Lower lobe of right lung (tissue), 2 donors: ENCODE results near the gene SMO. TPM values are rescaled to one million over a fixed set of nuclear protein-coding genes. Genes with fewer than 3 reads are reported as not detected.
A peak's percentile ranks its signal among the peaks of the same experiment; 100 is the strongest.

ENCODE experiments used
- ATAC-seq, 2 donors: fragments of 200-7000 bp; cut with Tn5 transposase; one replicate each; pipeline ENCODE4 v1.9.1; 2020 to 2022; ENCODE audit warnings: mild to moderate bottlenecking in 2 of 2, moderate library complexity in 2 of 2
- DNase-seq: peaks from one replicate; pipeline ENCODE4 v3.0.0-alpha.2; 2020
- H3K27ac ChIP-seq: fragments of 200-600 bp; one replicate; pipeline ENCODE4 v1.8.0; 2022
- H3K27me3 ChIP-seq: fragments of 200-600 bp; one replicate; pipeline ENCODE4 v1.8.0; 2022; ENCODE audit warnings: low read depth
- H3K36me3 ChIP-seq: fragments of 200-600 bp; one replicate; pipeline ENCODE4 v1.8.0; 2022; ENCODE audit warnings: mild to moderate bottlenecking
- H3K4me1 ChIP-seq: fragments of 200-600 bp; one replicate; pipeline ENCODE4 v1.8.0; 2022
- H3K4me3 ChIP-seq: fragments of 200-600 bp; one replicate; pipeline ENCODE4 v1.8.0; 2022; ENCODE audit warnings: mild to moderate bottlenecking
- H3K9me3 ChIP-seq: fragments of 200-600 bp; one replicate; pipeline ENCODE4 v1.8.0; 2022
- intact Hi-C: fragments of 100-400 bp; cut with DNase I; formaldehyde crosslinking; loops from one replicate; pipeline ENCODE4 v1.11.0; 2022
- total RNA-seq: library from RNA; stranded (reverse); fragmentation: NEBNext Ultra II Directional; extraction: Animal tissue kit (Norgen Biotek cat#: 25700); gene quantifications from one replicate; pipeline ENCODE4 v1.2.1, GENCODE V29; 2021
- TF ChIP-seq, protein P1 (sequence below): fragments of 200-600 bp; IDR thresholded peaks from one replicate; pipeline ENCODE4 v1.8.0; 2022; ENCODE audit warnings: antibody characterized with exemption, mild to moderate bottlenecking
- donor health status: DM: no; HTN: yes; CAD: no; lungs with severe emphysema.

The SMO gene
- total RNA-seq, 1 donor from 2014 or later = 3.1 TPM

DNA sequence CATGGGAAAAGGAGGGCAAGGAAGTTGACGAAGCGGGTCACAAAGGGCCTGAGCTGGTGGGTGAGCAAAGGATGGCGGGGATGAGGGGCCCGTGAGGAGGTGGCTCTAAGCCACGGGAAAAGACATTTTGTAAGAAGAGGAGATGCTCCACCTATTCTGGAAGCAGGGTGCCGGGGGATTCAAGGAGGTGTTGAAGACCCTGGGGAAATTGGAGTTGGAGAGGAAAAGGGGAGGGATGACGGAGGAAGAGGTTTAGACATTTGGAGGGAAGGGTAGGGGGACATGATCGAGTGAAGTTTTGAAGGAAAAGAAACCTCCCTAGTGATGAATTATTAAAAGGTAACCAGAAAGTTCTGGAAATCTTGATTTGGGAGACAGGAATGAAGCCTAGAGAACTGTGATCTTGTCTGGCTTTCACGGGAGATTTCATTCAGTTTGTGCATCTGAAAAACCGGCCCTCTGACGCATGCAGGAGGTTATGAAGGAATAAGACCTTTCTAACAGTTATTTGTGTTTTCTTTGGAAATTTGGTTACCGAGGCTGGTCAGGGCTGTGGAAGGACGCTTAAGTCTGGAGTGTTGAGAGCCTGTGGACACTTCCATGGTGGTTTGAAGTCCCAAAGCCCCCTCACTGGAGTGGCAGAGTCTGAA is 1.4 kb downstream of the SMO start:
- no peaks in the 10 kb centered on the region for H3K36me3 ChIP-seq
- no peak overlapping the region for H3K27ac ChIP-seq
- H3K9me3 ChIP-seq = no peaks in the 10 kb centered on the region
- no peak for DNase-seq
- peak overlapping the region; percentile 68 for H3K4me3 ChIP-seq
- peaks cover 16% of the 10 kb centered on the region for H3K4me1 ChIP-seq
- ATAC-seq = no peak
- TF ChIP-seq, protein P1, sequence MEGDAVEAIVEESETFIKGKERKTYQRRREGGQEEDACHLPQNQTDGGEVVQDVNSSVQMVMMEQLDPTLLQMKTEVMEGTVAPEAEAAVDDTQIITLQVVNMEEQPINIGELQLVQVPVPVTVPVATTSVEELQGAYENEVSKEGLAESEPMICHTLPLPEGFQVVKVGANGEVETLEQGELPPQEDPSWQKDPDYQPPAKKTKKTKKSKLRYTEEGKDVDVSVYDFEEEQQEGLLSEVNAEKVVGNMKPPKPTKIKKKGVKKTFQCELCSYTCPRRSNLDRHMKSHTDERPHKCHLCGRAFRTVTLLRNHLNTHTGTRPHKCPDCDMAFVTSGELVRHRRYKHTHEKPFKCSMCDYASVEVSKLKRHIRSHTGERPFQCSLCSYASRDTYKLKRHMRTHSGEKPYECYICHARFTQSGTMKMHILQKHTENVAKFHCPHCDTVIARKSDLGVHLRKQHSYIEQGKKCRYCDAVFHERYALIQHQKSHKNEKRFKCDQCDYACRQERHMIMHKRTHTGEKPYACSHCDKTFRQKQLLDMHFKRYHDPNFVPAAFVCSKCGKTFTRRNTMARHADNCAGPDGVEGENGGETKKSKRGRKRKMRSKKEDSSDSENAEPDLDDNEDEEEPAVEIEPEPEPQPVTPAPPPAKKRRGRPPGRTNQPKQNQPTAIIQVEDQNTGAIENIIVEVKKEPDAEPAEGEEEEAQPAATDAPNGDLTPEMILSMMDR = no peak
- intact Hi-C loops = no loop called here
- H3K27me3 ChIP-seq = peaks cover 49% of the 10 kb centered on the region

DNA sequence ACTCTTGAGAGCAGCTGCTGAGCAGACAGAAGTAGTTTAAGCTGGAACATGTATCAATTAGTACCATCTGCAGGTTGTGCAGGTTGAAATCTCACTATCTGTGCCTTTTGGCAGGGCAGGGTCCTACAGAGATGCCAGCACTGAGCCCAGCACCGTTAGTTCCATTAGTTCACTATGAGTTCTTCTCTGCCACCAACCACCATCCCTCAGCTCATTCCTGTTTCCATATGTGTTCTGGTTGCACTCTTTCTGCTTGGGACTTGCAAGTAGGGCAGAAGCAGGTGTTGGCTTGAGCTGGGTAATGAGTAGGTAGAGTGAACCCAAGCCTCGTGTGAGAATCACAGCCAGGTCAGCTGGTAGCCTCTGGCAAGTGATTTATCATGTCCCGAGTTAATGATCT is 2.8 kb downstream of the SMO start:
- Histone ChIP-seq H3K36me3 (no peaks in the 10 kb centered on the region), H3K27ac (no peak overlapping the region), H3K4me1 (peaks cover 16% of the 10 kb centered on the region), H3K27me3 (peaks cover 49% of the 10 kb centered on the region), H3K9me3 (no peaks in the 10 kb centered on the region), H3K4me3 (no peak overlapping the region)
- intact Hi-C loops = no loop called here
- ATAC-seq (no peak), DNase-seq (no peak)
- TF ChIP-seq, protein P1 = no peak

DNA sequence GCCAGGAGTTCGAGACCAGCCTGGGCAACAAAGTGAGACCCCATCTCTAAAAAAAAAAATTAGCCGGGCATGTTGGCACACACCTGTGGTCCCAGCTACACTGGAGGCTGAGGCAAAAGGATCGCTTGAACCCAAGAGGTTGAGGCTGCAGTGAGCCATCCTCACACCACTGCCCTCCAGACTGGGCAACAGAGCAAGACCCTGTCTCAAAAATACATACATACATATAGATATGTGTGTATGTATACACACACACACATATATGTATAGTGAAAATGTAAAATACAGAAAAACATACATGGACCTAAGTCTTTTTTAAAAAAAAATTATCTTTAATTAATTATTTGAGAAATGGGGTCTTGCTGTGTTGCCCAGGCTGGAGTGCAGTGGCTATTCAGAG is 5.5 kb downstream of the SMO start:
- DNase-seq = no peak
- H3K27me3 ChIP-seq = peaks cover 36% of the 10 kb centered on the region
- no peak overlapping the region for H3K27ac ChIP-seq
- peaks cover 9% of the 10 kb centered on the region for H3K4me1 ChIP-seq
- no peaks in the 10 kb centered on the region for H3K36me3 ChIP-seq
- no peak for ATAC-seq
- no peak overlapping the region for H3K4me3 ChIP-seq
- intact Hi-C loops = no loop called here
- TF ChIP-seq, protein P1 = no peak
- no peaks in the 10 kb centered on the region for H3K9me3 ChIP-seq

DNA sequence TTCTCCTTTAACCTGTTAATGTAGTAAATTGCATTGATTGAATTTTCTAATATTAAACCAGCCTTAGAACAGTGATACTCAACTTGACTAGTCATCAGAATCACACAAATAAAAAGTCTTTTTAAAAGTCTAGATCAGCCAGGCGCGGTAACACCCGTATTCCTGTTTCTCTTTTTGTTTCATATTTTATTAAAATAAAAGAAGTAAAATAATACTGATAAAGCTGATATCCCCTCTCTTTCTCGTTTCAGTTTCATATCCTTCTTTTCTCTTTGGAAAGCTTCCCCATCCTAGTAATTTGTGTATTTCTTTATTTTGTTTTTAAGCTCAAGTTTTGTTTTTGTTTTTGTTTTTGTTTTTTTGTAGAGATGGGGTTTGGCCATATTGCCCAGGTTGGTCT is 9.3 kb downstream of the SMO start:
- DNase-seq = no peak
- no peak for ATAC-seq
- TF ChIP-seq, protein P1 = no peak
- no peaks in the 10 kb centered on the region for H3K4me1 ChIP-seq
- intact Hi-C loops = no loop called here
- no peaks in the 10 kb centered on the region for H3K27me3 ChIP-seq
- H3K27ac ChIP-seq = no peak overlapping the region
- H3K9me3 ChIP-seq = no peaks in the 10 kb centered on the region
- H3K36me3 ChIP-seq = no peaks in the 10 kb centered on the region
- H3K4me3 ChIP-seq = no peak overlapping the region

DNA sequence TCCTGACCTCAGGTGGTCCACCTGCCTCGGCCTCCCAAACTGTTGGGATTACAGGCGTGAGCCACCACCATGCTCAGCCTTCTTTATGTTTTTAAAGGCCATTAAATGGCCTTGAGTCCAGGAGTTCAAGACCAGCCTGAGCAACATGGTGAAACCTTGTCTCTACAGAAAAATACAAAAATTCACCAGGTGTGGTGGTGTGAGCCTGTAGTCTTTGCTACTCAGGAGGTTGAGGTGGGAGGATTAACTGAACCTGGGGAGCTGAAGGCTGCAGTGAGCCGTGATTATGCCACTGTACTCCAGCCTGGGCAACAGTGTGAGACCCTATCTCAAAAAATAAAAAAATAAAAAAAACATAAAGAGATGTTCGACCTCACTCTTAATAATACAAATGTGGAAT is 11.0 kb downstream of the SMO start:
- intact Hi-C loops = no loop called here
- H3K27me3 ChIP-seq = no peaks in the 10 kb centered on the region

More for the DNA sequence above, 11.0 kb downstream of the SMO start:
- TF ChIP-seq, protein P1 = no peak
- H3K36me3 ChIP-seq = no peaks in the 10 kb centered on the region
- no peaks in the 10 kb centered on the region for H3K4me1 ChIP-seq
- H3K27ac ChIP-seq = no peak overlapping the region
- DNase-seq (no peak), ATAC-seq (no peak)
- H3K9me3 ChIP-seq = no peaks in the 10 kb centered on the region
- no peak overlapping the region for H3K4me3 ChIP-seq
